Measurements from ENCODE around the gene CARMIL3.

Gene CARMIL3

GRCh38 chr14:24076302-24076601 lies 24.4 kb downstream of the CARMIL3 start:
- Histone ChIP-seq H3K27me3 (ENCODE audit: control insufficient read depth in 1 of 2, insufficient read depth in 1 of 2, low read length in 2 of 2) (peaks cover 72 to 88% of the 10 kb centered on the region in 2 experiments), H2BK15ac (ENCODE audit: low read depth, poor library complexity, severe bottlenecking) (no peak overlapping the region), H3K4ac (ENCODE audit: low read depth in 1 of 2, low read length in 2 of 2) (no peak overlapping the region), H3K9ac (ENCODE audit: low read length) (no peak overlapping the region), H3K4me1 (ENCODE audit: control insufficient read depth, insufficient read depth, low read depth, low read length) (peaks cover 7% of the 10 kb centered on the region), H3K27ac (ENCODE audit: low read length, poor library complexity, severe bottlenecking) (no peak overlapping the region), H3K36me3 (ENCODE audit: control insufficient read depth in 1 of 2, insufficient read depth in 2 of 2, low read depth in 1 of 2, low read length in 2 of 2) (no peaks in the 10 kb centered on the region), H2AK5ac (ENCODE audit: low read length, severe bottlenecking) (no peak overlapping the region), H2BK5ac (ENCODE audit: low read depth, low read length, poor library complexity, severe bottlenecking) (no peak overlapping the region), H2BK12ac (ENCODE audit: low read length in 2 of 2) (no peak overlapping the region), H3K9me3 (ENCODE audit: control insufficient read depth, low read length) (no peaks in the 10 kb centered on the region), H3K23ac (ENCODE audit: low read length in 2 of 2) (no peak overlapping the region), H2AFZ (ENCODE audit: low read depth, low read length) (no peak overlapping the region), H3K79me1 (replicated peaks; ENCODE audit: low read length, poor library complexity, severe bottlenecking) (peaks cover 2% of the 10 kb centered on the region), H2BK120ac (ENCODE audit: low read depth, low read length) (no peak overlapping the region), H3K18ac (ENCODE audit: low read depth in 1 of 2, low read length in 2 of 2) (no peak overlapping the region), H4K8ac (ENCODE audit: low read length) (no peak overlapping the region), H3K4me3 (ENCODE audit: insufficient read depth in 1 of 2, low read depth in 1 of 2, low read length in 2 of 2) (no peak overlapping the region), H4K91ac (ENCODE audit: low read length) (no peak overlapping the region), H3K14ac (ENCODE audit: low read length in 2 of 2) (no peak overlapping the region), H3K4me2 (ENCODE audit: low read length, poor library complexity, severe bottlenecking) (no peak overlapping the region)
- 84% methylated on average over 8 of the region's 10 CpGs for WGBS
- DNase-seq = no peak

GRCh38 chr14:24077086-24077485 lies 25.3 kb downstream of the CARMIL3 start:
- no peak overlapping the region for H3K18ac ChIP-seq (ENCODE audit: low read depth in 1 of 2, low read length in 2 of 2)
- H3K9ac ChIP-seq (ENCODE audit: low read length) = no peak overlapping the region
- H3K4ac ChIP-seq (ENCODE audit: low read depth in 1 of 2, low read length in 2 of 2) = no peak overlapping the region
- no peak overlapping the region for H2AFZ ChIP-seq (ENCODE audit: low read depth, low read length)
- no peak overlapping the region for H2AK5ac ChIP-seq (ENCODE audit: low read length, severe bottlenecking)
- H3K9me3 ChIP-seq (ENCODE audit: control insufficient read depth, low read length) = no peaks in the 10 kb centered on the region
- no peak overlapping the region for H2BK12ac ChIP-seq (ENCODE audit: low read length in 2 of 2)
- H2BK5ac ChIP-seq (ENCODE audit: low read depth, low read length, poor library complexity, severe bottlenecking) = no peak overlapping the region
- WGBS = 93% methylated on average over 23 of the region's 23 CpGs
- H3K4me3 ChIP-seq (ENCODE audit: insufficient read depth in 1 of 2, low read depth in 1 of 2, low read length in 2 of 2) = no peak overlapping the region
- peaks cover 75 to 84% of the 10 kb centered on the region in 2 experiments for H3K27me3 ChIP-seq (ENCODE audit: control insufficient read depth in 1 of 2, insufficient read depth in 1 of 2, low read length in 2 of 2)
- no peak overlapping the region for H2BK15ac ChIP-seq (ENCODE audit: low read depth, poor library complexity, severe bottlenecking)
- no peak overlapping the region for H4K8ac ChIP-seq (ENCODE audit: low read length)
- H3K27ac ChIP-seq (ENCODE audit: low read length, poor library complexity, severe bottlenecking) = no peak overlapping the region
- H4K91ac ChIP-seq (ENCODE audit: low read length) = no peak overlapping the region
- no peak overlapping the region for H3K14ac ChIP-seq (ENCODE audit: low read length in 2 of 2)
- H3K36me3 ChIP-seq (ENCODE audit: control insufficient read depth in 1 of 2, insufficient read depth in 2 of 2, low read depth in 1 of 2, low read length in 2 of 2) = no peaks in the 10 kb centered on the region
- peaks cover 10% of the 10 kb centered on the region for H3K4me1 ChIP-seq (ENCODE audit: control insufficient read depth, insufficient read depth, low read depth, low read length)
- H3K4me2 ChIP-seq (ENCODE audit: low read length, poor library complexity, severe bottlenecking) = no peak overlapping the region
- H3K79me1 ChIP-seq (replicated peaks; ENCODE audit: low read length, poor library complexity, severe bottlenecking) = peaks cover 2% of the 10 kb centered on the region
- no peak overlapping the region for H3K23ac ChIP-seq (ENCODE audit: low read length in 2 of 2)
- no peak for DNase-seq
- no peak overlapping the region for H2BK120ac ChIP-seq (ENCODE audit: low read depth, low read length)

- Histone ChIP-seq H3K27me3 (ENCODE audit: control insufficient read depth in 1 of 2, insufficient read depth in 1 of 2, low read length in 2 of 2) (peaks cover 76 to 84% of the 10 kb centered on the region in 2 experiments), H3K9me3 (ENCODE audit: control insufficient read depth, low read length) (no peaks in the 10 kb centered on the region), H3K9ac (ENCODE audit: low read length) (no peak overlapping the region), H3K4ac (ENCODE audit: low read depth in 1 of 2, low read length in 2 of 2) (no peak overlapping the region), H3K4me1 (ENCODE audit: control insufficient read depth, insufficient read depth, low read depth, low read length) (peaks cover 10% of the 10 kb centered on the region), H3K4me2 (ENCODE audit: low read length, poor library complexity, severe bottlenecking) (no peak overlapping the region), H3K36me3 (ENCODE audit: control insufficient read depth in 1 of 2, insufficient read depth in 2 of 2, low read depth in 1 of 2, low read length in 2 of 2) (no peaks in the 10 kb centered on the region), H2BK5ac (ENCODE audit: low read depth, low read length, poor library complexity, severe bottlenecking) (no peak overlapping the region), H3K23ac (ENCODE audit: low read length in 2 of 2) (no peak overlapping the region), H3K4me3 (ENCODE audit: insufficient read depth in 1 of 2, low read depth in 1 of 2, low read length in 2 of 2) (no peak overlapping the region), H3K27ac (ENCODE audit: low read length, poor library complexity, severe bottlenecking) (no peak overlapping the region), H4K8ac (ENCODE audit: low read length) (no peak overlapping the region), H2BK15ac (ENCODE audit: low read depth, poor library complexity, severe bottlenecking) (no peak overlapping the region), H4K91ac (ENCODE audit: low read length) (no peak overlapping the region), H2AFZ (ENCODE audit: low read depth, low read length) (no peak overlapping the region), H2BK120ac (ENCODE audit: low read depth, low read length) (no peak overlapping the region), H2BK12ac (ENCODE audit: low read length in 2 of 2) (no peak overlapping the region), H3K18ac (ENCODE audit: low read depth in 1 of 2, low read length in 2 of 2) (no peak overlapping the region), H3K14ac (ENCODE audit: low read length in 2 of 2) (no peak overlapping the region), H2AK5ac (ENCODE audit: low read length, severe bottlenecking) (no peak overlapping the region), H3K79me1 (replicated peaks; ENCODE audit: low read length, poor library complexity, severe bottlenecking) (peaks cover 2% of the 10 kb centered on the region)
- DNase-seq = no peak
- 53% methylated on average over 3 of the region's 3 CpGs for WGBS
Observed at GRCh38 chr14:24078146-24078545, 26.3 kb downstream of the CARMIL3 start.

GRCh38 chr14:24079491-24080141 lies 27.8 kb downstream of the CARMIL3 start:
- H3K36me3 ChIP-seq (ENCODE audit: control insufficient read depth in 1 of 2, insufficient read depth in 2 of 2, low read depth in 1 of 2, low read length in 2 of 2) = no peaks in the 10 kb centered on the region
- H2BK120ac ChIP-seq (ENCODE audit: low read depth, low read length) = no peak overlapping the region
- H3K4me2 ChIP-seq (ENCODE audit: low read length, poor library complexity, severe bottlenecking) = no peak overlapping the region
- H2AK5ac ChIP-seq (ENCODE audit: low read length, severe bottlenecking) = no peak overlapping the region
- no peaks in the 10 kb centered on the region for H3K9me3 ChIP-seq (ENCODE audit: control insufficient read depth, low read length)
- no peak overlapping the region for H3K14ac ChIP-seq (ENCODE audit: low read length in 2 of 2)
- no peak overlapping the region for H3K9ac ChIP-seq (ENCODE audit: low read length)
- no peak overlapping the region for H4K91ac ChIP-seq (ENCODE audit: low read length)
- H3K18ac ChIP-seq (ENCODE audit: low read depth in 1 of 2, low read length in 2 of 2) = no peak overlapping the region
- H3K4me3 ChIP-seq (ENCODE audit: insufficient read depth in 1 of 2, low read depth in 1 of 2, low read length in 2 of 2) = no peak overlapping the region
- no peak overlapping the region for H2BK5ac ChIP-seq (ENCODE audit: low read depth, low read length, poor library complexity, severe bottlenecking)
- H3K27me3 ChIP-seq (ENCODE audit: control insufficient read depth in 1 of 2, insufficient read depth in 1 of 2, low read length in 2 of 2) = peaks cover 82 to 83% of the 10 kb centered on the region in 2 experiments
- H2BK15ac ChIP-seq (ENCODE audit: low read depth, poor library complexity, severe bottlenecking) = no peak overlapping the region
- H2AFZ ChIP-seq (ENCODE audit: low read depth, low read length) = no peak overlapping the region
- no peak overlapping the region for H3K4ac ChIP-seq (ENCODE audit: low read depth in 1 of 2, low read length in 2 of 2)
- H4K8ac ChIP-seq (ENCODE audit: low read length) = no peak overlapping the region
- H3K23ac ChIP-seq (ENCODE audit: low read length in 2 of 2) = no peak overlapping the region
- peaks cover 10% of the 10 kb centered on the region for H3K4me1 ChIP-seq (ENCODE audit: control insufficient read depth, insufficient read depth, low read depth, low read length)
- no peak overlapping the region for H3K27ac ChIP-seq (ENCODE audit: low read length, poor library complexity, severe bottlenecking)
- peaks cover 2% of the 10 kb centered on the region for H3K79me1 ChIP-seq (replicated peaks; ENCODE audit: low read length, poor library complexity, severe bottlenecking)
- WGBS = 73% methylated on average over 8 of the region's 9 CpGs
- DNase-seq = no peak
- H2BK12ac ChIP-seq (ENCODE audit: low read length in 2 of 2) = no peak overlapping the region

Measured in mesenchymal stem cell (in vitro differentiated cells and primary cell).